GM19193 (cell line): ENCODE measurements around the gene ZSCAN26.
A peak's percentile ranks its signal among the peaks of the same experiment; 100 is the strongest.

ENCODE experiments used
- POLR2A ChIP-seq: IDR thresholded peaks from 4 replicates; pipeline ENCODE4 v1.6.1; 2011; ENCODE audit not compliant: insufficient read depth, insufficient read length; ENCODE audit errors: extremely low read depth

Gene ZSCAN26

DNA sequence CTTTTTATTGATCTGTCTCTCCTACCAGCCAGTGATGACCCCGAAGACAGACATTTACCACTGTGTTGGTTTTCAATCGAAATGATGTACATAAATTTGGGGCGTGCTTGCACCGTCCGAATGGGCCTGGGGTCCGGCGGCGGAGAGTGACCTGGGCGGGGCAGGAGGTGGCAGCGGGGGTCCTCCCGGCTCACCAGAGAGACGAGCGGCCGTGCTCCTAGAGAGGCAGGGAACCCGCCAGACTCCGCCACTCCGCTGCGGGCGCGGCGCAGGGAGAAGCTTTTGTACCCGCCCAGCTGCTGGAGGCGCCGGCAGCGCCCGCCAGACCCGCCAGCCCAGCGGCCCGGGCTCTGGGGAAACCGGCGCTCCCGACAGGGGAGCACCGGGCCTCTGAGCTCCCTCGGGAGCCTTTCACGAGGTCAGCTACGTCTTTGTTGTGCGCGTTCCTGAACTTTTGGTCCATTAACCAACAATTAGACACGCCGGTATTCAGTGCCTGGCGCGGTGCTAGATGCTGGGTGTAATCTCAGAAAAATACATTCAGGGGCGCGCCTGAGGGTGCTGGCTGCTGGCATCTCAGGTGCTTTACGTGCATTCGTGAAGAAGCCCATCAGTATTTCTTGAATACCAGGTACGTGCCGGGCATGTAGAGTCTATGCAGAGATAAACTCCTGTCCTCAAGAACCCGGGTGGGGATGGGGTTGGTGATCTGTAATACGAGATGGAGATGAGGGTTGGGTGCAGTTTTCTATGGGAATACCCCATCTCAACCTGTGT is 14.5 kb downstream of the ZSCAN26 start, which contains the start of gene PGBD1:
TSS of gene PGBD1 (plus strand) at position 285 of the 777 bp plus-strand sequence. CDS start 2,242 bp downstream, outside the sequence.
- peak; percentile 77 for TF ChIP-seq POLR2A

- no peak for TF ChIP-seq POLR2A
Measured at GRCh38 chr6:28282926-28283325, 16.0 kb downstream of the ZSCAN26 start.

GRCh38 chr6:28291573-28291972 is 24.6 kb downstream of the ZSCAN26 start:
- no peak for TF ChIP-seq POLR2A

DNA sequence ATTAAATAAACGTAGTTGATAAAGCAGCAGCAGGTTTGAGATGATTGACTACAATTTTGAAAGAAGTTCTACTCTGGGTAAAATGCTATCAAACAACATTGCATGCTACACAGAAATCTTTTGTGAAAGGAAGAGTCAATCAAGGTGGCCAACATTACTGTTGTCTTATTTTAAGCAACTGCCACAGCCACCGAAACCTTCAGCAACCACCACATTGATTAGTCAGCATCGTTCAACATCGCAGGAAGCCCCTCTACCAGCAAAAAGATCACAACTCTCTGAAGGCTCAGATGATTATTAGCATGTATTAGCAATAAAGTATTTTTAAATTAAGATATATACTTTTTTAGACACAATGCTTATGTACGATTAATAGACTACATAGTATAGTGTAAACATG is 28.4 kb downstream of the ZSCAN26 start:
- no peak for TF ChIP-seq POLR2A

- TF ChIP-seq POLR2A, result no peak
Measured at GRCh38 chr6:28296520-28297060, 29.6 kb downstream of the ZSCAN26 start.

GRCh38 chr6:28303570-28303969 is 36.6 kb downstream of the ZSCAN26 start:
- no peak for TF ChIP-seq POLR2A

GRCh38 chr6:28311139-28311823 is 44.3 kb downstream of the ZSCAN26 start:
- TF ChIP-seq POLR2A, result no peak

- no peak for TF ChIP-seq POLR2A
Measured at GRCh38 chr6:28312939-28313338, 46.0 kb downstream of the ZSCAN26 start.

DNA sequence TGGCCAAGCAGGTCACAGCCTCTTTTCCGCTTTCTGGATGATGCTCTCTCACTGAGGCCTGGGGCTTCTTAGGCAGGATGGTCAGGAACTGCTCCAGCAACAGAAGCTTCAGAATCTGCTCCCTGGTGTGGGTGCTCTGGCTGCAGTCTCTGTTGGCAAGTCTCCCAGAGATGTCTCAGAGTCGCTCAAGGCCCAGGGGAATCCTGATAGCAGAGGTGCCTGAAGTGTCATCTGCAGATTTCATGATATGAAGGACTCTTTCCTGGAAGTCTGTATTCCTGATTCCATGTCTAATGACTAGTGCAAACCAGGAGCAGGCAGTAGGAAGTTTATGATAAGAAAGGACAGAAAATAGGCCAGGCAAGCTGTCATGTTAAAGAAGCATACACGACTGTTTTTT is 48.7 kb downstream of the ZSCAN26 start:
- no peak for TF ChIP-seq POLR2A

DNA sequence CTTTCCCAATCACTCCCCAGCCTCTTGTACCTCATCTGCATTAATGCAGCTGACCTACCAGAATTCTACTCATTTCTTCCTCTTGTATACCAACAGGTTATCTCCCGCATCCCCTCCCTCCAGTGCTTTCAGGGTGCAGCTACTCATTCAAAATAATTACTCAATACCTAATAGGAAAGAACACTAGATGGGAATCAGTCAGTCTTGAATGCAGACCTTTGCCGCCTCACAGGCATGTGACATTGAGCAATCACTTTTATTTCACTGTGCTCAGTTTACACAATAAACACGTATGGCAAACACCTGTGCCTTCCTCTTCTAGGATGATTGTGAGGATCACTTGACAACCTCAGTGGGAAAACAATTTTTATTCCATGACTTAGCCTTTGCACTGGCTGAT is 55.7 kb downstream of the ZSCAN26 start:
- TF ChIP-seq POLR2A, result no peak

DNA sequence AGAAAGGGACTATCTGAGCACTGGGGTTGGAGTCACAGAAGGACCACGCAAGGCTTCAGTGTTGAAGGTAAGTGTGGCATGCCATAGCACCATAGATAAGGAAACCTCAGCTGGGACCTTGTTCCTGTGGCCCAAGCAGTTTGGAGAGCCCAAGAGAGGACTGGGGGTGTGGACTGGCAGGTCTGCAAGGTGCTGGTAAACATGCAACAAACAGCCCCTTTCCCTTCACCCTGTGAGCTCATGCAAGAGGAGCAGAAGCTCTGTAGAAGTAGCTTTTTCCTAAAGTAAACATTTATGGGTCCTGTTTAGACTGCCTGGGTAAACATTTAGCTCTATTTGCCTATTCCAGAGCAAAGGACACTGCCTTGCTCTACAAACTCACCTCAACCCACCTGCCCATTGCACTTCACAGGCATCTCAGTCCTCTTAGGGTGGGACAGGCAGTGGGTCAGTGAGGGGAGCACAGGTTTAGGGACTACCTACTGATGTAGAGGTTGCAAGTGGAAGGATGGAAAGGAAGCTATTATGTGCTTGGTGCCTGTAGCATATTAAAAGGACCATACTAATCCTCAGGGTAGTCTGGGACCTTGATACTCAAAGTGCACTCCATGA is 57.0 kb downstream of the ZSCAN26 start:
- TF ChIP-seq POLR2A, result no peak

- TF ChIP-seq POLR2A, result no peak
Measured at GRCh38 chr6:28326371-28326948, 59.5 kb downstream of the ZSCAN26 start.
